B cell (primary cell): ENCODE results near the gene S100A9. TPM values are rescaled to one million over a fixed set of nuclear protein-coding genes. Genes with fewer than 3 reads are reported as not detected.

Experiments
- ATAC-seq: fragments of 200-7000 bp; cut with Tn5 transposase; one replicate; pipeline ENCODE4 v1.10.0; 2021; ENCODE audit warnings: low read depth, mild to moderate bottlenecking, moderate number of reproducible peaks, moderate library complexity
- CTCF ChIA-PET: fragments of 350-600 bp; sonication (Branson Sonifier 250); formaldehyde crosslinking; loops from one replicate; lab custom pipeline; 2021; ENCODE audit warnings: antibody characterized with exemption, inconsistent platforms; lab: Charles Lee
- POLR2A ChIA-PET: fragments of 350-600 bp; sonication (Branson Sonifier 250); formaldehyde crosslinking; loops from one replicate; lab custom pipeline; 2021; ENCODE audit warnings: antibody characterized with exemption; lab: Charles Lee
- DNase-seq: peaks from one replicate; pipeline ENCODE4 v3.0.0; 2013
- H2AFZ ChIP-seq: 2 replicates; pipeline ENCODE4 v1.6.1; 2012; ENCODE audit warnings: mild to moderate bottlenecking, low read depth, low read length; ENCODE audit not compliant: insufficient read depth, poor library complexity, severe bottlenecking
- H3K27ac ChIP-seq, 2 donors: 1 replicate in 1 of 2; 2 replicates in 1 of 2; pipeline ENCODE4 v1.5.1; 2012 to 2013; ENCODE audit warnings: low read length in 2 of 2, mild to moderate bottlenecking in 2 of 2, moderate library complexity in 1 of 2
- H3K27me3 ChIP-seq, 4 experiments: fragments of 200-600 bp in 1 of 4; sonication (generic) in 1 of 4; replicated peaks in 1 of 4; 1 replicate in 2 of 4; 2 replicates in 2 of 4; pipeline versions ENCODE4 v1.6.1 to v1.7.0; 2013 to 2016; ENCODE audit warnings: low read length in 3 of 4, mild to moderate bottlenecking in 2 of 4, mixed read lengths in 1 of 4, moderate library complexity in 1 of 4; ENCODE audit not compliant: insufficient read depth in 4 of 4, control insufficient read depth in 3 of 4; ENCODE audit errors: control extremely low read depth in 1 of 4
- H3K36me3 ChIP-seq, 2 experiments: replicated peaks in 1 of 2; 1 replicate in 1 of 2; 2 replicates in 1 of 2; pipeline versions ENCODE4 v1.6.1 to v1.7.1; 2013; ENCODE audit warnings: low read length in 1 of 2; ENCODE audit not compliant: insufficient read depth in 2 of 2, control insufficient read depth in 1 of 2; ENCODE audit errors: control extremely low read depth in 1 of 2, extremely low read depth in 1 of 2
- H3K4me1 ChIP-seq, 2 donors: fragments of 200-600 bp in 1 of 2; sonication (generic) in 1 of 2; 1 replicate in 1 of 2; 2 replicates in 1 of 2; pipeline versions ENCODE4 v1.5.1 to v1.6.1; 2013 to 2017; ENCODE audit warnings: low read length in 2 of 2; ENCODE audit not compliant: control insufficient read depth in 2 of 2, insufficient read depth in 2 of 2
- H3K4me2 ChIP-seq: replicated peaks from 2 replicates; pipeline ENCODE3; 2012; ENCODE audit warnings: mild to moderate bottlenecking, low read depth, low read length; ENCODE audit not compliant: poor library complexity, severe bottlenecking
- H3K4me3 ChIP-seq, 5 experiments: fragments of 200-600 bp in 1 of 5; sonication (generic) in 1 of 5; 1 replicate in 3 of 5; 2 replicates in 2 of 5; pipeline versions ENCODE4 v1.5.1 to v1.7.0; 2011 to 2016; ENCODE audit warnings: low read length in 4 of 5, mild to moderate bottlenecking in 4 of 5, low read depth in 2 of 5, control low read depth in 1 of 5, moderate library complexity in 1 of 5; ENCODE audit not compliant: insufficient read depth in 1 of 5; ENCODE audit errors: control extremely low read depth in 1 of 5, extremely low read depth in 1 of 5
- H3K79me2 ChIP-seq: fragments of 200-600 bp; sonication (generic); one replicate; pipeline ENCODE4 v1.6.0; 2016; ENCODE audit warnings: low read length; ENCODE audit not compliant: control insufficient read depth, insufficient read depth
- H3K9ac ChIP-seq: fragments of 200-600 bp; sonication (generic); 2 replicates; pipeline ENCODE4 v1.6.1; 2017; ENCODE audit warnings: mild to moderate bottlenecking, low read length, moderate library complexity
- H3K9me3 ChIP-seq, 3 donors: one replicate each; pipeline versions ENCODE4 v1.6.1 to v1.7.1; 2013; ENCODE audit warnings: low read length in 2 of 3; ENCODE audit not compliant: control insufficient read depth in 2 of 3, insufficient read depth in 1 of 3; ENCODE audit errors: control extremely low read depth in 1 of 3
- H4K20me1 ChIP-seq: 2 replicates; pipeline ENCODE4 v1.6.0; 2012; ENCODE audit warnings: mild to moderate bottlenecking, low read length; ENCODE audit not compliant: insufficient read depth, control insufficient read depth, poor library complexity, severe bottlenecking
- H3K27ac Mint-ChIP-seq: one replicate; pipeline ENCODE4 v1.8.0; 2021; ENCODE audit warnings: mixed read lengths
- H3K27me3 Mint-ChIP-seq: one replicate; pipeline ENCODE4 v1.8.0; 2021; ENCODE audit warnings: mixed read lengths
- H3K4me1 Mint-ChIP-seq: one replicate; pipeline ENCODE4 v1.8.0; 2021; ENCODE audit warnings: mixed read lengths
- H3K4me3 Mint-ChIP-seq: one replicate; pipeline ENCODE4 v1.8.0; 2021; ENCODE audit warnings: mixed read lengths
- H3K9me3 Mint-ChIP-seq: one replicate; pipeline ENCODE4 v1.8.0; 2022; ENCODE audit warnings: mixed read lengths; ENCODE audit not compliant: insufficient read depth
- CTCF ChIP-seq: fragments of 200-600 bp; IDR thresholded peaks from one replicate; pipeline ENCODE4 v1.8.0; 2022; ENCODE audit warnings: antibody characterized with exemption, mild to moderate bottlenecking
- EZH2 ChIP-seq: IDR thresholded peaks from 2 replicates; pipeline ENCODE4 v1.6.1; 2012; ENCODE audit warnings: borderline replicate concordance, low read depth, mild to moderate bottlenecking, moderate library complexity, low read length; ENCODE audit not compliant: insufficient read depth, poor library complexity, severe bottlenecking
- WGBS: methylation state at CpG from one replicate; pipeline ENCODE4 v1.1.5; 2013; ENCODE audit warnings: missing lambda C conversion rate; ENCODE audit not compliant: insufficient coverage; 5-methylcytosine and 5-hydroxymethylcytosine counted together
- intact Hi-C: fragments of 100-400 bp; cut with micrococcal nuclease; formaldehyde crosslinking; loops from one replicate; pipeline ENCODE4 v1.10.0; 2022
- polyA plus RNA-seq: library from polyadenylated mRNA; depleted of rRNA; stranded (reverse); fragments of >200 nt; gene quantifications from 2 replicates; pipeline ENCODE4 v1.2.3, GENCODE V29; 2012
- total RNA-seq, 2 donors: library from RNA; stranded (reverse); fragments of 120-200 nt in 1 of 2; gene quantifications; 1 replicate in 1 of 2; 2 replicates in 1 of 2; pipeline versions ENCODE4 v1.2.3 to v1.2.4, GENCODE V29; 2013 to 2022

Gene S100A9
- total and polyA plus RNA-seq, 2 donors (not counting 1 experiment from before 2014, with no cell fraction given), result 4.2 to 66.6 TPM

- POLR2A ChIA-PET, result no interaction called here
- Mint-ChIP-seq H3K9me3 (no peaks in the 10 kb centered on the region), H3K4me3 (no peak overlapping the region), H3K27ac (no peak overlapping the region), H3K27me3 (peaks cover 51% of the 10 kb centered on the region), H3K4me1 (no peaks in the 10 kb centered on the region)
- Histone ChIP-seq H3K9ac (no peak overlapping the region), H3K36me3 (no peaks in the 10 kb centered on the region), H2AFZ (no peak overlapping the region), H4K20me1 (no peaks in the 10 kb centered on the region), H3K9me3 (no peaks in the 10 kb centered on the region), H3K79me2 (no peaks in the 10 kb centered on the region), H3K4me3 (no peak overlapping the region), H3K27me3 (peaks cover 0 to 19% (median 0%) of the 10 kb centered on the region in 4 experiments), H3K4me1 (no peaks in the 10 kb centered on the region), H3K4me2 (no peak overlapping the region), H3K27ac (no peak overlapping the region)
- TF ChIP-seq CTCF, result no peak
- no peak for TF ChIP-seq EZH2
- intact Hi-C loops, result no loop called here
- CTCF ChIA-PET, result interaction anchor here (0.8 to 1.5 kb wide), 3 partner anchors 12 to 16 kb away, joined by 3 to 4 read pairs (median 3); partner anchors contain the start of gene PGLYRP4
- DNase-seq (no peak), ATAC-seq (no peak)
- WGBS, result 81% methylated on average over 10 of the region's 12 CpGs
These were observed 7.4 kb downstream of the S100A9 start for GRCh38 chr1:153364766-153365666.

GRCh38 chr1:153365696-153366095, 8.0 kb downstream of the S100A9 start:
- Mint-ChIP-seq H3K9me3 (no peaks in the 10 kb centered on the region), H3K27ac (no peak overlapping the region), H3K27me3 (peaks cover 50% of the 10 kb centered on the region), H3K4me1 (no peaks in the 10 kb centered on the region), H3K4me3 (no peak overlapping the region)
- DNase-seq, result no peak
- ChIA-PET POLR2A (no interaction called here), CTCF (interaction anchor here (0.8 kb wide), 1 partner anchor 13 kb away, joined by 4 read pairs; no protein-coding TSS in a partner anchor)
- H3K9me3 ChIP-seq, result no peaks in the 10 kb centered on the region
- H3K4me3 ChIP-seq, result no peak overlapping the region
- H4K20me1 ChIP-seq, result no peaks in the 10 kb centered on the region
- no peak overlapping the region for H3K4me2 ChIP-seq
- no peak overlapping the region for H3K27ac ChIP-seq
- no peak overlapping the region for H2AFZ ChIP-seq
- intact Hi-C loops, result no loop called here
- H3K9ac ChIP-seq, result no peak overlapping the region
- peaks cover 0 to 19% (median under 1%) of the 10 kb centered on the region in 4 experiments for H3K27me3 ChIP-seq
- H3K36me3 ChIP-seq, result no peaks in the 10 kb centered on the region
- H3K4me1 ChIP-seq, result no peaks in the 10 kb centered on the region
- 80% methylated on average over 3 of the region's 8 CpGs for WGBS
- no peak for TF ChIP-seq CTCF
- TF ChIP-seq EZH2, result no peak
- ATAC-seq, result no peak
- no peaks in the 10 kb centered on the region for H3K79me2 ChIP-seq
